Loucy (cell line): ENCODE data around the gene ROR1.

ENCODE experiments used
- H2AFZ ChIP-seq: fragments of 200-600 bp; sonication (generic); 2 replicates; pipeline ENCODE4 v1.6.0; 2016; ENCODE audit warnings: antibody characterized with exemption, mild to moderate bottlenecking, low read length, moderate library complexity
- H3F3A ChIP-seq: fragments of 200-600 bp; 2 replicates; pipeline ENCODE4 v1.6.0; 2016; ENCODE audit warnings: antibody characterized with exemption, low read depth, mild to moderate bottlenecking
- H3K27me3 ChIP-seq: fragments of 200-600 bp; sonication (generic); 2 replicates; pipeline ENCODE4 v1.6.1; 2014; ENCODE audit warnings: low read length, mild to moderate bottlenecking; ENCODE audit not compliant: insufficient read depth, poor library complexity, severe bottlenecking
- H3K36me3 ChIP-seq: fragments of 200-600 bp; sonication (generic); 2 replicates; pipeline ENCODE4 v1.6.1; 2016; ENCODE audit warnings: low read length; ENCODE audit not compliant: insufficient read depth
- H3K4me1 ChIP-seq: fragments of 200-600 bp; sonication (generic); 2 replicates; pipeline ENCODE4 v1.5.1; 2014; ENCODE audit warnings: low read length, mild to moderate bottlenecking; ENCODE audit not compliant: insufficient read depth, poor library complexity, severe bottlenecking
- H3K4me2 ChIP-seq: fragments of 200-600 bp; sonication (generic); 2 replicates; pipeline ENCODE4 v1.6.0; 2014; ENCODE audit warnings: antibody characterized with exemption, low read length, low read depth, mild to moderate bottlenecking; ENCODE audit not compliant: poor library complexity, severe bottlenecking
- H3K4me3 ChIP-seq: fragments of 200-600 bp; sonication (generic); 2 replicates; pipeline ENCODE4 v1.5.1; 2014; ENCODE audit warnings: low read length, mild to moderate bottlenecking, mixed read lengths; ENCODE audit not compliant: poor library complexity, severe bottlenecking
- H3K79me2 ChIP-seq: fragments of 200-600 bp; sonication (generic); 2 replicates; pipeline ENCODE4 v1.6.1; 2014; ENCODE audit warnings: low read length; ENCODE audit not compliant: insufficient read depth
- H3K9ac ChIP-seq: fragments of 200-600 bp; sonication (generic); 2 replicates; pipeline ENCODE4 v1.6.0; 2014; ENCODE audit warnings: mild to moderate bottlenecking, low read depth, low read length, moderate library complexity; ENCODE audit not compliant: poor library complexity, severe bottlenecking
- H3K9me2 ChIP-seq: fragments of 200-600 bp; sonication (generic); replicated peaks from 2 replicates; pipeline ENCODE4 v1.6.1; 2016; ENCODE audit warnings: low read depth, low read length, mixed read lengths
- H3K9me3 ChIP-seq: fragments of 200-600 bp; sonication (generic); 2 replicates; pipeline ENCODE4 v1.6.1; 2014; ENCODE audit warnings: mild to moderate bottlenecking, antibody characterized with exemption, low read length, low read depth; ENCODE audit not compliant: insufficient read depth
- H4K20me1 ChIP-seq: fragments of 200-600 bp; sonication (generic); 2 replicates; pipeline ENCODE4 v1.6.0; 2014; ENCODE audit warnings: antibody characterized with exemption, low read length, mild to moderate bottlenecking; ENCODE audit not compliant: insufficient read depth, poor library complexity, severe bottlenecking
- CTCF ChIP-seq: fragments of 200-600 bp; sonication (generic); conservative IDR thresholded peaks from 2 replicates; pipeline ENCODE4 v1.5.1; 2014; ENCODE audit warnings: mild to moderate bottlenecking, antibody characterized with exemption, low read length
- EZH2phosphoT487 ChIP-seq: fragments of 200-600 bp; IDR thresholded peaks from 2 replicates; pipeline ENCODE4 v1.6.1; 2018; ENCODE audit warnings: antibody characterized with exemption, mild to moderate bottlenecking, moderate library complexity, borderline replicate concordance

The ROR1 gene

GRCh38 chr1:64110924-64111777 lies 337.3 kb downstream of the ROR1 start:
- TF ChIP-seq CTCF (no peak), EZH2phosphoT487 (no peak)

GRCh38 chr1:64111787-64112186 lies 338.0 kb downstream of the ROR1 start:
- Histone ChIP-seq H3K79me2 (no peaks in the 10 kb centered on the region), H3K4me1 (no peaks in the 10 kb centered on the region), H3K27me3 (no peaks in the 10 kb centered on the region), H3F3A (no peaks in the 10 kb centered on the region), H4K20me1 (no peaks in the 10 kb centered on the region), H3K4me3 (no peak overlapping the region), H3K36me3 (no peaks in the 10 kb centered on the region), H3K9me3 (no peaks in the 10 kb centered on the region), H3K9me2 (no peaks in the 10 kb centered on the region), H3K9ac (no peak overlapping the region), H2AFZ (no peak overlapping the region), H3K4me2 (no peak overlapping the region)
- TF ChIP-seq EZH2phosphoT487 (no peak), CTCF (no peak)

More at GRCh38 chr1:64110924-64111777, 337.3 kb downstream of the ROR1 start:
- no peaks in the 10 kb centered on the region for H3F3A ChIP-seq
- no peak overlapping the region for H3K9ac ChIP-seq
- H3K27me3 ChIP-seq = no peaks in the 10 kb centered on the region
- no peaks in the 10 kb centered on the region for H3K4me1 ChIP-seq
- no peak overlapping the region for H3K4me3 ChIP-seq
- no peak overlapping the region for H3K4me2 ChIP-seq
- H3K9me3 ChIP-seq = no peaks in the 10 kb centered on the region
- no peaks in the 10 kb centered on the region for H4K20me1 ChIP-seq
- no peaks in the 10 kb centered on the region for H3K9me2 ChIP-seq
- H3K36me3 ChIP-seq = no peaks in the 10 kb centered on the region
- H3K79me2 ChIP-seq = no peaks in the 10 kb centered on the region
- H2AFZ ChIP-seq = no peak overlapping the region

GRCh38 chr1:64112281-64112680 lies 338.5 kb downstream of the ROR1 start:
- TF ChIP-seq CTCF = no peak
- TF ChIP-seq EZH2phosphoT487 = no peak
- Histone ChIP-seq H3K27me3 (no peaks in the 10 kb centered on the region), H2AFZ (no peak overlapping the region), H4K20me1 (no peaks in the 10 kb centered on the region), H3F3A (no peaks in the 10 kb centered on the region), H3K9me2 (no peaks in the 10 kb centered on the region), H3K4me3 (no peak overlapping the region), H3K79me2 (no peaks in the 10 kb centered on the region), H3K9ac (no peak overlapping the region), H3K4me1 (no peaks in the 10 kb centered on the region), H3K4me2 (no peak overlapping the region), H3K36me3 (no peaks in the 10 kb centered on the region), H3K9me3 (no peaks in the 10 kb centered on the region)
